Esophagus squamous epithelium (tissue), 5 donors: ENCODE results near the gene SPRING1. TPM values are rescaled to one million over a fixed set of nuclear protein-coding genes. Genes with fewer than 3 reads are reported as not detected.
A peak's percentile ranks its signal among the peaks of the same experiment; 100 is the strongest.
"Not testable (repeated sequence)": the region's sequence is repeated elsewhere in the genome, so short reads cannot be mapped to it uniquely, and the experiment has no call there.

Experiments used
- DNase-seq: peaks from one replicate; lab custom pipeline; 2025; lab: John Stamatoyannopoulos, UW
- H3K27ac ChIP-seq, 4 donors: fragments of 200-600 bp; sonication (generic); one replicate each; pipeline ENCODE4 v1.5.1; 2016 to 2019; ENCODE audit warnings: mild to moderate bottlenecking in 1 of 4
- H3K27me3 ChIP-seq, 4 donors: fragments of 200-600 bp; sonication (generic); 1 replicate in 3 of 4; 2 replicates in 1 of 4; pipeline versions ENCODE4 v1.5.1 to v1.6.0; 2017 to 2021; ENCODE audit warnings: antibody characterized with exemption in 1 of 4
- H3K36me3 ChIP-seq, 3 donors: fragments of 200-600 bp; sonication (generic); one replicate each; pipeline ENCODE4 v1.5.1; 2016 to 2019
- H3K4me1 ChIP-seq, 3 donors: fragments of 200-600 bp; sonication (generic); one replicate each; pipeline ENCODE4 v1.5.1; 2017 to 2019
- H3K4me3 ChIP-seq, 4 donors: fragments of 200-600 bp; sonication (generic); 1 replicate in 3 of 4; 2 replicates in 1 of 4; pipeline ENCODE4 v1.5.1; 2016 to 2019; ENCODE audit warnings: mild to moderate bottlenecking in 2 of 4, moderate library complexity in 1 of 4
- H3K9me3 ChIP-seq, 3 donors: fragments of 200-600 bp; sonication (generic); one replicate each; pipeline ENCODE4 v1.5.1; 2016 to 2019
- CTCF ChIP-seq, 6 experiments: fragments of 450-650 bp in 4 of 6; fragments of 200-600 bp in 2 of 6; sonication (generic) in 2 of 6; IDR thresholded peaks; one replicate each; pipeline ENCODE4 v1.5.1; 2016 to 2019; ENCODE audit warnings: antibody characterized with exemption in 6 of 6, mild to moderate bottlenecking in 4 of 6, moderate library complexity in 4 of 6
- POLR2A ChIP-seq, 4 donors: fragments of 450-650 bp; IDR thresholded peaks; one replicate each; pipeline ENCODE4 v1.6.1; 2017; ENCODE audit warnings: antibody characterized with exemption in 4 of 4, mild to moderate bottlenecking in 4 of 4, moderate library complexity in 3 of 4
- WGBS, 2 donors: methylation state at CpG; one replicate each; pipeline ENCODE4 v1.1.5; 2018; 5-methylcytosine and 5-hydroxymethylcytosine counted together
- intact Hi-C: fragments of 100-400 bp; cut with DNase I; formaldehyde crosslinking; loops from one replicate; pipeline ENCODE4 v1.15.0; 2022
- total RNA-seq, 4 donors: library from RNA; depleted of rRNA; stranded (reverse); fragments of >200 nt; gene quantifications; one replicate each; pipeline ENCODE4 v1.1.0, GENCODE V29; 2016
- donor health status: DM: yes; HTN: yes; CAD: no.

Gene SPRING1
- total RNA-seq, 4 donors from 2014 or later, result 14.6 to 25.5 (median 19.1) TPM

- no peak for DNase-seq
- intact Hi-C loops, result no loop called here
- no peaks in the 10 kb centered on the region for H3K27me3 ChIP-seq
- no peaks in the 10 kb centered on the region for H3K36me3 ChIP-seq
- no peak overlapping the region for H3K4me3 ChIP-seq
- H3K9me3 ChIP-seq, result no peaks in the 10 kb centered on the region
- WGBS, 2 donors, result 50 to 60% methylated on average over 2 to 3 of the region's 3 CpGs
- H3K27ac ChIP-seq, result no peak overlapping the region
- TF ChIP-seq POLR2A (IDR thresholded peaks at IDR 0.05) (no peak), CTCF (IDR thresholded peaks at IDR 0.05) (no peak)
- no peaks in the 10 kb centered on the region for H3K4me1 ChIP-seq
Measured at GRCh38 chr12:116744766-116745165, 6.9 kb upstream of the SPRING1 start.

- WGBS, 2 donors, result 60 to 71% methylated on average over 2 of the region's 2 CpGs
- H3K27ac ChIP-seq, H3K4me3 ChIP-seq, H3K9me3 ChIP-seq, DNase-seq, H3K4me1 ChIP-seq, H3K27me3 ChIP-seq, intact Hi-C loops, H3K36me3 ChIP-seq: not testable (repeated sequence)
Measured at GRCh38 chr12:116742787-116743186, 4.9 kb upstream of the SPRING1 start.

GRCh38 chr12:116739381-116739887 lies 1.6 kb upstream of the SPRING1 start:
- H3K27ac ChIP-seq, result no peak overlapping the region
- TF ChIP-seq CTCF (IDR thresholded peaks at IDR 0.05) (no peak), POLR2A (IDR thresholded peaks at IDR 0.05) (no peak)
- intact Hi-C loops, result loop anchor here (10.0 kb wide), 1 partner anchor 75 kb away; no protein-coding TSS in a partner anchor
- peaks cover 4 to 21% (median 12%) of the 10 kb centered on the region in 3 donors for H3K4me1 ChIP-seq
- H3K36me3 ChIP-seq, result peaks cover 0 to 12% (median 0%) of the 10 kb centered on the region in 3 donors
- DNase-seq, result no peak
- WGBS, 2 donors, result 73 to 81% methylated on average over 7 of the region's 7 CpGs
- no peaks in the 10 kb centered on the region for H3K27me3 ChIP-seq
- no peak overlapping the region for H3K4me3 ChIP-seq
- H3K9me3 ChIP-seq, result no peaks in the 10 kb centered on the region

- intact Hi-C loops, result loop anchor here (10.0 kb wide), 1 partner anchor 78 kb away; no protein-coding TSS in a partner anchor
- Histone ChIP-seq H3K27ac (peak overlapping the region; percentile 78 to 92 (median 86)), H3K36me3 (peaks cover 0 to 30% (median 0%) of the 10 kb centered on the region in 3 donors), H3K27me3 (no peaks in the 10 kb centered on the region), H3K4me3 (peak overlapping the region; percentile 85 to 97 (median 88)), H3K4me1 (peaks cover 4 to 21% (median 12%) of the 10 kb centered on the region in 3 donors), H3K9me3 (no peaks in the 10 kb centered on the region)
- no peak for TF ChIP-seq POLR2A (IDR thresholded peaks at IDR 0.05)
- no peak for TF ChIP-seq CTCF (IDR thresholded peaks at IDR 0.05)
- no peak for DNase-seq
- 0 to 6% methylated on average over 10 to 18 of the region's 24 CpGs for WGBS, 2 donors
Measured at GRCh38 chr12:116736962-116737773, 701 bp downstream of the SPRING1 start.

GRCh38 chr12:116735951-116736599 lies 1.8 kb downstream of the SPRING1 start:
- intact Hi-C loops, result loop anchor here (10.0 kb wide), 1 partner anchor 79 kb away; no protein-coding TSS in a partner anchor
- WGBS, 2 donors, result 65 to 70% methylated on average over 7 to 9 of the region's 9 CpGs
- Histone ChIP-seq H3K4me1 (peaks cover 4 to 29% (median 12%) of the 10 kb centered on the region in 3 donors), H3K27ac (no peak overlapping the region), H3K9me3 (no peaks in the 10 kb centered on the region), H3K27me3 (no peaks in the 10 kb centered on the region), H3K36me3 (peaks cover 0 to 30% (median 0%) of the 10 kb centered on the region in 3 donors), H3K4me3 (peak overlapping the region in 1 of 4 donors; percentile 97)
- no peak for TF ChIP-seq CTCF (IDR thresholded peaks at IDR 0.05)
- TF ChIP-seq POLR2A (IDR thresholded peaks at IDR 0.05), result no peak
- no peak for DNase-seq
